Measurements from ENCODE around the gene SPEM2. TPM values are rescaled to one million over a fixed set of nuclear protein-coding genes. Genes with fewer than 3 reads are reported as not detected.

SPEM2 gene
- polyA plus RNA-seq, 1 experiment: not detected

DNA sequence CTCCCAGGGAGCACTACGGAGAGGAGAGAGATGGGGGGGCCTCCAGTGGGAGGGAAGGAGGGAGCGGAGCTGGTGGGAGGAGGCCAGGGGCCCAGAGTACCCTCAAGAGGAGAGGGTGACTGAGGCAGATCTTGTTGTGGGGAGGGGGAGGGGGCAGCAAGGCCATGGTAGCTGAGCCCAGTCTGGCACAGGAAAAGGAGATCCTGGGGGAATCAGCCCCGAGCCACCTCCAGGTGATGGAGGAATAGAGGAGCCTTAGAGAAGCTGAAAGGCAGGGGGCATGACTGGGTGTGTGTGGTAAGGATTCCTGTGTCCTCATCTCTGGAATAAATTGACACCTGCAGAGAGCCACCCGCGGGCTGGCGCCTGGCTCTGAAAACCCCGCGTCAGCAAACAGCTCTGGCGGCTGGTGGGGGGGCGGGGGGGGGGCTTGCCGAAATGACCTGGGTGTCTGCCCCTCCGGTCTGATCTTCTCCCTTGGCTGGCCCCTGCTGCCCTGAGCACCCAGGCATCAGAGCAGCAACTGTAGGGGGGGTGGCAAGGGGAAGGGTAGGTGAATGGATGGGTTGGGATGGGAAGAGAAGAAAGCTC, 19.1 kb upstream of the SPEM2 start:
- Histone ChIP-seq H3K4me3 (ENCODE audit: low read depth, low read length) (peak overlapping the region; percentile 86), H3K27ac (ENCODE audit: low read depth, low read length) (no peak overlapping the region), H3K9me3 (ENCODE audit: control insufficient read depth, insufficient read depth, low read length) (no peaks in the 10 kb centered on the region; the same call in 1 of the 2 replicates), H3K27me3 (ENCODE audit: control insufficient read depth, insufficient read depth, low read length) (no peaks in the 10 kb centered on the region)
- POLR2A ChIA-PET: no interaction called here
- CTCF ChIA-PET: interaction anchor here (0.9 to 1.7 kb wide), 2 partner anchors 30 to 155 kb away, joined by 4 to 7 read pairs; partner anchors contain the start of gene SENP3
- TF ChIP-seq, protein P1, sequence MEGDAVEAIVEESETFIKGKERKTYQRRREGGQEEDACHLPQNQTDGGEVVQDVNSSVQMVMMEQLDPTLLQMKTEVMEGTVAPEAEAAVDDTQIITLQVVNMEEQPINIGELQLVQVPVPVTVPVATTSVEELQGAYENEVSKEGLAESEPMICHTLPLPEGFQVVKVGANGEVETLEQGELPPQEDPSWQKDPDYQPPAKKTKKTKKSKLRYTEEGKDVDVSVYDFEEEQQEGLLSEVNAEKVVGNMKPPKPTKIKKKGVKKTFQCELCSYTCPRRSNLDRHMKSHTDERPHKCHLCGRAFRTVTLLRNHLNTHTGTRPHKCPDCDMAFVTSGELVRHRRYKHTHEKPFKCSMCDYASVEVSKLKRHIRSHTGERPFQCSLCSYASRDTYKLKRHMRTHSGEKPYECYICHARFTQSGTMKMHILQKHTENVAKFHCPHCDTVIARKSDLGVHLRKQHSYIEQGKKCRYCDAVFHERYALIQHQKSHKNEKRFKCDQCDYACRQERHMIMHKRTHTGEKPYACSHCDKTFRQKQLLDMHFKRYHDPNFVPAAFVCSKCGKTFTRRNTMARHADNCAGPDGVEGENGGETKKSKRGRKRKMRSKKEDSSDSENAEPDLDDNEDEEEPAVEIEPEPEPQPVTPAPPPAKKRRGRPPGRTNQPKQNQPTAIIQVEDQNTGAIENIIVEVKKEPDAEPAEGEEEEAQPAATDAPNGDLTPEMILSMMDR (IDR thresholded peaks at IDR 0.05; ENCODE audit: low read depth, low read length): no peak
- DNase-seq (ENCODE audit: low read depth, low spot score): no peak

DNA sequence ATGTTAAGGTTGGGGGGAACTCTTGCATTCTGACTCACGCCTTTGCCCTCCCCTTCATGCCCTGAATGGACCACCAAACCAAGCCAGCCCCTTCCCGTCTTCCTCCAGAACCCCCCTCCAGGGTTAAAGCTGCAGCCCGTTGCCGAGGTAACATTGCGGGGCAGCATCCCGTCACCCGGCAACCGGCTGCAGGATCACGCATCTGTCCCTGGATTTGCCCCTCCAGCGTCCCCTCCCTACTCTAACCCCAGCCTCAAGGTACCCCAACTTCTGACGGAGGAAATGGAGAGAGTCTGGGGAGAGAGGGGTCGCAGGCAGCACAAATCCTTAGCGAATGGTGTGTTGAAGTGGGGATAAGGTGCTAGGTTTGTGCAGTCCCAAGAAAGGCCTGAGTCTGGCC, 18.3 kb upstream of the SPEM2 start:
- CTCF ChIA-PET: interaction anchor here (1.7 kb wide), 1 partner anchor 154 kb away, joined by 7 read pairs; the partner anchor contains the start of gene SENP3
- DNase-seq (ENCODE audit: low read depth, low spot score): no peak
- TF ChIP-seq, protein P1 (IDR thresholded peaks at IDR 0.05; ENCODE audit: low read depth, low read length): no peak
- POLR2A ChIA-PET: no interaction called here
- H3K27ac ChIP-seq (ENCODE audit: low read depth, low read length): no peak overlapping the region
- H3K9me3 ChIP-seq (ENCODE audit: control insufficient read depth, insufficient read depth, low read length): no peaks in the 10 kb centered on the region; the same call in 1 of the 2 replicates
- H3K27me3 ChIP-seq (ENCODE audit: control insufficient read depth, insufficient read depth, low read length): no peaks in the 10 kb centered on the region
- no peak overlapping the region; the same call in 1 of the 2 replicates for H3K4me3 ChIP-seq (ENCODE audit: low read depth, low read length)

DNA sequence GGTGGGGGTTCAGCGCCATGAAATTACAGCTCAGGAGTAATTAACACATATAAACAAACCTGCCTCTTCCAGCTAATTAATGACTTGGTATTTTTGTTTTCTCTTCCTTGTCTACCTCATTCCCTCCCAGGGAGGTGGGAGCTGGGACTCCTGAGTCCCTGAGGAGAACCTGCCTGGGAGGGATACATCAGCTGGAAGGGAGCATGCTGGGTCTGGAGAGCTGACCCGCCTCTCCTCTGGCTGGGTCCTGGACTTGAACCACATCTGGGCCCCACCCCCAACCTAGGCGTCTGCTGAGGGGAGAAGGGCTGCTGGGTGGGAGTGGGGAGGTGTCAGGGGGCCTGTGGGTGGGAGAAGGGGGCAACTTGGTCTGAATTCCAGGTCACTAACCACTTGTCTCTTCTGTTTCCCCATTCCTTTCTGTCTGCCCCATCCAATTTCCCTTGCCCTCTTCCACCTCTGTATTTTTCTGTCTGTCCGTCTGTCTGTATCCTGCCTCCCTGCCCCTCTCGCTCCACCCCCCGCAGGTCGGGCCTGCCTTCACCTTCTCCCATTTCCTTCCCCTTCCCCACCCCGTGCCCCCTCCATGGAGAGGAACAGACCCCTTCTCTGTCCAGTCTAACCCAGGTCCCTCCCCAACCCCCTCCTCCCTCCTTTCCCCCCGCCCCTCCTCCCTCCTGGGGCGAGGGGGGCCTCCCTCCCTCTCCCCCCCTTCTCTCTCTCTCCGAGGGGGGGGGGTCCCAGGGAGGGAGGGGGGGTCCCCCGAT, 17.7 kb upstream of the SPEM2 start, which contains the start of gene NLGN2:
NLGN2 (plus strand) TSS at position 361 of the 767 bp plus-strand sequence. CDS start 411 bp downstream, outside the sequence.
- CTCF ChIA-PET: interaction anchor here (1.7 kb wide), 1 partner anchor 153 kb away, joined by 7 read pairs; the partner anchor contains the start of gene SENP3
- H3K4me3 ChIP-seq (ENCODE audit: low read depth, low read length): peak within 1 kb of the TSS; percentile 86
- TF ChIP-seq, protein P1 (IDR thresholded peaks at IDR 0.05; ENCODE audit: low read depth, low read length): no peak

DNA sequence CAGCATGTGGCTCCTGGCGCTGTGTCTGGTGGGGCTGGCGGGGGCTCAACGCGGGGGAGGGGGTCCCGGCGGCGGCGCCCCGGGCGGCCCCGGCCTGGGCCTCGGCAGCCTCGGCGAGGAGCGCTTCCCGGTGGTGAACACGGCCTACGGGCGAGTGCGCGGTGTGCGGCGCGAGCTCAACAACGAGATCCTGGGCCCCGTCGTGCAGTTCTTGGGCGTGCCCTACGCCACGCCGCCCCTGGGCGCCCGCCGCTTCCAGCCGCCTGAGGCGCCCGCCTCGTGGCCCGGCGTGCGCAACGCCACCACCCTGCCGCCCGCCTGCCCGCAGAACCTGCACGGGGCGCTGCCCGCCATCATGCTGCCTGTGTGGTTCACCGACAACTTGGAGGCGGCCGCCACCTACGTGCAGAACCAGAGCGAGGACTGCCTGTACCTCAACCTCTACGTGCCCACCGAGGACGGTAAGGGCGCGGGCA, 17.1 kb upstream of the SPEM2 start:
- Histone ChIP-seq H3K9me3 (ENCODE audit: control insufficient read depth, insufficient read depth, low read length) (no peaks in the 10 kb centered on the region; the same call in 1 of the 2 replicates), H3K27ac (ENCODE audit: low read depth, low read length) (no peak overlapping the region), H3K27me3 (ENCODE audit: control insufficient read depth, insufficient read depth, low read length) (no peaks in the 10 kb centered on the region), H3K4me3 (ENCODE audit: low read depth, low read length) (no peak overlapping the region)
- ChIA-PET CTCF (no interaction called here), POLR2A (no interaction called here)
- TF ChIP-seq, protein P1 (IDR thresholded peaks at IDR 0.05; ENCODE audit: low read depth, low read length): no peak
- DNase-seq (ENCODE audit: low read depth, low spot score): no peak

More for the DNA sequence above, 17.7 kb upstream of the SPEM2 start, which contains the start of gene NLGN2:
- no peak for DNase-seq (ENCODE audit: low read depth, low spot score)
- H3K27me3 ChIP-seq (ENCODE audit: control insufficient read depth, insufficient read depth, low read length): no peaks in the 10 kb centered on the region
- POLR2A ChIA-PET: no interaction called here
- no peaks in the 10 kb centered on the region; the same call in 1 of the 2 replicates for H3K9me3 ChIP-seq (ENCODE audit: control insufficient read depth, insufficient read depth, low read length)
- no peak within 1 kb of the TSS for H3K27ac ChIP-seq (ENCODE audit: low read depth, low read length)

Data from AG04450 (cell line).